HG02840 (cell line): ENCODE data around the gene PHIP.

Experiments
- ATAC-seq: cut with Tn5 transposase; IDR thresholded peaks from one replicate; pipeline ENCODE4 v1.9.1; 2021; ENCODE audit warnings: mild to moderate bottlenecking, moderate library complexity, moderate number of reproducible peaks; ENCODE audit not compliant: unreplicated experiment, low FRiP score

Gene PHIP

DNA sequence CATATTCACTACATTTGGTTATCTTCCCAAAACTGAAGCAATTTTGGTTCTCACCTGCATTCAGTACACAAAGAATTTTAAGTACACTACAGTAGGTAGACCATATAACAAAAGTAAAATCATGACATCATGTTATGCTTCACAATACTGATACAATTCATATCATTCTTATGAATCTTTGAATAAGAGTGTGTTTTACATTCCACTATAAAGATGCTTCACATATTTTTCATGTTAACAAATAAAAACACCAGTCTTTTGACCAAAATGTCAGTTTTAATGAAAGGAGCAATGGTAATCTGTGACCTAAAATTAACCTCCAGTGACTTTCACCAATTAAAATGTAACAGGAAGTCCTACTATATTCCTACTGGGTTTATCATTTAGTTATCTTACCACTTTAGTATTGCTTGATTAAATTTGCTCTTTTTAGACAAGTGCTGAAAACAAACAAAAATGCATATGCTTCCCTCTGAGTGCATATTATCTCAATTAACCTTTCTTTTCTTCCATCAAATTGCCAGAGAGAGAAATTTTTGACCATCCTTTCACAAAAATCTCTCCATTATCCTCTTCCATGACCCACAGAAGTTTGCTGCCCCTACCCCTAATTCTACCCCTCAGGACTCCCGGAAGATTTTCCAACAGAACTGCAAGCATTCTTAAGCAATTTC, 49.3 kb downstream of the PHIP start:
- no peak for ATAC-seq

DNA sequence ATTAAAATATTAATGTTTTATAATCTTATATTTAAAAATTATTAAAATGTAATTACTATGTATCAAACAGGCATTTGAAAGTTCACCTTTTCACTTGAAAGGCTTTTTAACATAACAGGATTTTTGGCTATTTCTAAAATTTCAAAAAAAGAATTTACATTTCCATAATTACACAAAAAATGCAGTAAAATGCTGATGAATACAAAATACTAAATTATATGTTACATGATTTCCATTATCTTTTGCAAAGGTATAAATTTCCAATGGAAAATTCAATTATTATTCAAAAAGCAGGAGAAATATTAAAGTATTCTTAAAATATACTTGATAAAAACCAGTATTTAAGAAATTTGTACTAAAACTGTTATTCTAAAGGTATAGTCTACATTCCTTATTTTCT, 66.1 kb downstream of the PHIP start:
- no peak for ATAC-seq

DNA sequence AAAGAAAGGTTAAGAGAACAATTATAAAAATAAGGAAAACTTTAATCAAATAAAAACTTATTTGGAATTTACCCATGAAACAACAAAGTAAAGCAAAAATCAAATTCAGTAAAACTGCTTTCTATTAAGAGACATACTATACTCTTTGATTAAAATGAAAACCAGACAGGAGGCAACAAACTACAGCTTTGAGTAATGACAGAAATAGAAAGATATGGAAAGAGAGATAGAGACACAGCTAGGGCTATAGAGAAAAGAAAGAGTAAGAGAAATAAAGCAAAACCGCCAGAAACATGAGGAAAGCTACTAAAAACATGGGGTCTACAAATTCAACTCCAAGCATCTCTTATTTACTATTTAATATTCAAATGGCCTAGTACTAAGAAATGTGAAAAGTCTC, 67.6 kb downstream of the PHIP start:
- no peak for ATAC-seq

- no peak for ATAC-seq
Measured at GRCh38 chr6:79009819-79010218, 68.2 kb downstream of the PHIP start.

DNA sequence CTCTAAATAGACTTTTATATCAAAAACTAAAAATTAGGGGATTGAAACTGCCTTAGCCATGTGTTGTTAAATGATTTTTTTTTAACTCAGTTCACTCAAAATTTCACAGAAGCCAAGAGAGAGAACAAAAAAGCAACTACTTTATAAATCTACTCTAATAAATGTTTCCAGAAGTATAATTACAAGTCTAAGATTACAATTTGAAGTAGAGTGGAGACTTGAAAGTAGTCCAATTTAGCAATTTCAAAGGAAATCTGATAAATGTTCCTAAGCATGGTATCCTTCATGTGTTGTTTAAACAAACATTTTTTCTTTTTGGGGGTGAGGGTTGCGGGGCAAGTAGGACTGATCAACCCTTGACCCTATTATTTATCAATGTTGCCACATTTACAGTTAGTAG, 72.6 kb downstream of the PHIP start:
- no peak for ATAC-seq

- ATAC-seq: no peak
Measured at GRCh38 chr6:79005024-79005423, 73.0 kb downstream of the PHIP start.

DNA sequence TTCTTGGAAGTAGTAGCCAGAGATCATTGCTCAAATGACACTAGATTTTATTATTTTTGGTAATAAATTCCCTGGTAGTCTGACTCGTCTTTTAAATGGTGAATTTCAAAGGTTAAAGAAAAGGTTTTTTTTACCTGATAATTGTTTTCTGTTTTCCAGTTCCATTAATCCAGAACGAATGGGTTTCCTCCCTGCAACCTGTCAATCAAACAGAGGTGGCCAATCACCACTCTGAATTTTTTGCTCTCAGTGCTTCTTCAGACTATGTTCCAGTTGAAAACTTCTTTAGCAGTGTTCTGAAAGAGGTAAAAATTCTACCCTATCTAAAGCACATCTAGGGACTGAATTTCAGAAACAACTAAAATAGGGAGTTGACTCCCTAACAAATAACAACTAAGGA, 73.8 kb downstream of the PHIP start:
- no peak for ATAC-seq

GRCh38 chr6:79001415-79001814, 76.6 kb downstream of the PHIP start:
- ATAC-seq: no peak

GRCh38 chr6:78999737-79000136, 78.3 kb downstream of the PHIP start:
- no peak for ATAC-seq

GRCh38 chr6:78995946-78996345, 82.1 kb downstream of the PHIP start:
- no peak for ATAC-seq

- ATAC-seq: no peak
Measured at GRCh38 chr6:78995346-78995745, 82.7 kb downstream of the PHIP start.

DNA sequence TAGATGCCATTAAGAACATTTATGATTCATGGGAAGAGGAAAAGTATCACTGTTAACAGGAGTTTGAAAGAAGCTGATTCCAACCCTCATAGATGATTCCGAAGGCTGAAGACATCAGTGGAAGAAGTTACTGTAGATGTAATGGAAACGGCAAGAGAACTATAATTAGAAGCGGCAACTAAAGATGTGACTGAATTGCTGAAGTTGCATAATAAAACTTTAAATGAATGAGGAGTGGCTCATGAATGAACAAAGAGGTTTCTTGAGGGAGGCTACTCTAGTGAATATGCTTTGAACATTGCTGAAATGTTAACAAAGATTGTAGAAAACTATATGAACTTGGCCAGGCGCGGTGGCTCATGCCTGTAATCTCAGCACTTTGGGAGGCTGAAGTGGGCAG, 84.1 kb downstream of the PHIP start:
- no peak for ATAC-seq

- no peak for ATAC-seq
Measured at GRCh38 chr6:78989191-78989590, 88.9 kb downstream of the PHIP start.

DNA sequence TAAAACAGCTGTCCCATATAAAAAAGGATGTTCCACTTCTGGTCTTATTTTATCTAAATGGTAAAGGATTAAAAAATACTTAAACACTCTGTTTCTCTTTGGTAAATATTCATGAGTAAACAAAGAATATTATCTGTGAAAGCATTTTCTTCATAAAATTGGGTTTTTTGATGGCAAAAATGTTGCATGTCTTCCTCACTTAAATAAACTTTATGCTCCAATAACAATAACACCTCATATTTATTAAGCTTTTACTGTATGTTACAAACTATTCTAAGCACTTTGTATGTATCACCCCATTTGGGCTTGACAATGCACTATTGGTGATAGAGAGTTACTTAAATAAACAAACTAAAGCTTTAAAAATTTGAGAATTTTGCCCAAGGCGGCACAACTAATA, 91.9 kb downstream of the PHIP start:
- no peak for ATAC-seq

DNA sequence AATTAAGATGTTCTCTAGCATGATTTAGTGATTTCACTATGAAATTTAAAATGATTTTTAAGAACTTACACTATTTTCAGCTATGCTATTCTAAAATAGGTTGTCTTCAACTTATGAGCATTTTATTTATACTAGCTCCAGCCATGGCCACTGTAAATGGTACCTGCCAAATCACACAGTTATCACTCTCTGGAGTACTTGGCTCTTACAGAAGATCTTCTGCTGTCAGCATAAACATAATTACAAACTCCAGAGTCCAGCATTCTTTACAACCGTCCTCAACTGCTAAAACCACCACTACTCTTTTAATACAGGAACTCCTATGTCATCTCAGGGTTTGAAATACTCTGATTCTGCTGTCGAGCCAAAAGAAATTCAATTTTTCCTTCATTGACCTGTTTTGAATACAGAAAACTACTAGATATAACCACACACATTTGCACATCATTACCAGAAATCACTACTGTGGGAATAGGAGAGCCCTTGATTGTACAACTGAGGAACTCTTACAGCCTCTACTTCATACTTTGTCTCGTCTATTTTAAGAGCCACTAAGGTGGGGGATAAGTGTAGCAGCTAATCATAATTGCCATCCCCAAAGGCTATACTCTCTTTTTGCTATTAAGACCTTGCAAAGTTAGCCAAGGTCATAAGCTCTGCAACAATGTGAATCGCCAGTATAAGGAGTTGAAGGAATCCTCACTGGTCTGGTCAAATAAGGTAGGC, 93.7 kb downstream of the PHIP start:
- no peak for ATAC-seq

- no peak for ATAC-seq
Measured at GRCh38 chr6:78967191-78967590, 110.9 kb downstream of the PHIP start.

GRCh38 chr6:78966542-78966941, 111.5 kb downstream of the PHIP start:
- no peak for ATAC-seq

DNA sequence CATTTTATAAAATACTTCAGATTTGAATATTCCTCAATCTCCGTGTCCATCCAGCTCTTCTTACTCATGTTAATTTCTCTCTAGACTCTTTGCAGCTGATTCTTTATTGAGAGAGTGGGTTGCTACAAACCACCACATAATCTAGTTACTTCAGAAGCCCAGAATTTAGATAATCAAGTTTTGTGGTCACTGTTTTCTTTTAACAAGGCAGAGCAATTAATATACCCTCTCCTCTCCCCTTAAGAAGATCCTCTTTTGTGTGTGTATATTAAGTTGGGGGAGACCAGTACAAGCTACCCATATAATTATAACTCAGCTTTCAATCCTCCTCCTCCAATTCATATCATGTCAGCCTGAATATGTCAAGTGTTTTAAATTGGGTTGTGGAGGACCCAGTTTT, 115.6 kb downstream of the PHIP start:
- no peak for ATAC-seq

DNA sequence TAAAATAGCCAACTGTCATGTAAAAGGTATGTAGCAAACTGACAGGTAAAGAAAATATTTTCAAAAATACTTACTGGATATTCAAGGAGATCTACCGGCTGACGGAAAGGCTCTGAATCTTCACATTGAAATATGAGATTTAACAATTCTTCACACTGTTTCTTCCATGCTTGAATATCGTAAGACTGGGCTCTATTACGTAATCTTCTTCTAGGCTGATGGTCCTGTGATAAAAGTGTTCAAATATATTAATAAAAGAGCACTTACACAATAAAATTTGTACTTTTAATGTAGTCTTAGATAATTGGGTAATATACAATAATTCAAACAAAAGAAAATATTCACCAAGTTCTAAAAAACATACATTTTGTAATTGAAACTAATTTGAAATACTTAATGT, 123.3 kb downstream of the PHIP start:
- ATAC-seq: no peak

GRCh38 chr6:78953798-78954197, 124.3 kb downstream of the PHIP start:
- ATAC-seq: no peak

GRCh38 chr6:78952362-78952761, 125.7 kb downstream of the PHIP start:
- ATAC-seq: no peak

- no peak for ATAC-seq
Measured at GRCh38 chr6:78948785-78949184, 129.3 kb downstream of the PHIP start.
